Measurements from ENCODE around the gene TMEM37.

Gene TMEM37

GRCh38 chr2:119434664-119435063 is 3.0 kb downstream of the TMEM37 start:
- TF ChIP-seq CTCF (conservative IDR thresholded peaks at IDR 0.05; ENCODE audit: low read depth, low read length), result no peak
- DNase-seq (ENCODE audit: low read depth), result no peak
- peak overlapping the region; percentile 3 for H3K4me3 ChIP-seq (ENCODE audit: low read length)

DNA sequence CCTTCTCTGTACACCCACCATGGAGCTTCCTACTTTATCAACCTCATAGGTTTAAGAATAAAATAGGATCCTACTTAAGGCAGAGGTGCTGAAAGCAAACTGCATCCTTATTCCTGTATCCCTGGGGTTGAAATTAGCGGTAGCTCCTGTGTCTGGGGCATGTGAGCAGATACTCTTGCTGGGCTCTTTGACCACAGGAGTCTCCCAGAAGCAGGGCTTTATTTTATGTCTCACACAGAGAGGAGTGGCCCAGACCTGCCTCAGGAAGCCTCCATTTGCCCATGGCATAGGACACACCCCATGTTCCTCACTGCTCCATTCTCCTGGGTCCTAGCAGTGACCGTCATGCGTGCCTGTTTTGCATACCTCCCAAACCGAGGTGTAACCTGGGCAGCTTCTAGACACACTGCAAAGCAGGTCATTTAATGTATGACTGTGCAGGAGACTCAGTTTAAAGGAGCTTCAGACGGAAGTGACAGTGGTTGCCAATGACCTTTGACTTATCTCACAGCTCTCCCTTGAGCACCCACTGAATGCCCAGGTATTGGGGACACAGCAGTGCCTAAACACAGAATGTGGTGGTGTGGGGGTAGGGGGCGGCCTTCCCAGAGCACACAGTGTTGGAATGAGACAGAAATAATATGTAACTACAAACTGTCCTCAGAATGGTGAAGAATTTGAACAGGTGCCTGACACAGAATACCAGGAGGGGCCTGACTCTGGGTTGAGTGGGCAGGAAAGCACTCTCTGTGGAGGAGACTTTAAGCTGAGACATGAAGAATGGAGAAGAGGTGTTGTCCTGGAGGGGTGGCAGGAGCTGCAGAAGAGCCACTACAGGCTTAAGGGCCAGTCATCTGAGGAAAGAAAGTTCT is 3.7 kb downstream of the TMEM37 start:
- H3K4me3 ChIP-seq (ENCODE audit: low read length), result no peak overlapping the region
- no peak for TF ChIP-seq CTCF (conservative IDR thresholded peaks at IDR 0.05; ENCODE audit: low read depth, low read length)
- DNase-seq (ENCODE audit: low read depth), result no peak

GRCh38 chr2:119435953-119436297 is 4.3 kb downstream of the TMEM37 start:
- no peak overlapping the region for H3K4me3 ChIP-seq (ENCODE audit: low read length)
- no peak for TF ChIP-seq CTCF (conservative IDR thresholded peaks at IDR 0.05; ENCODE audit: low read depth, low read length)
- no peak for DNase-seq (ENCODE audit: low read depth)

- no peak overlapping the region for H3K4me3 ChIP-seq (ENCODE audit: low read length)
- no peak for TF ChIP-seq CTCF (conservative IDR thresholded peaks at IDR 0.05; ENCODE audit: low read depth, low read length)
- DNase-seq (ENCODE audit: low read depth), result no peak
Measured at GRCh38 chr2:119436993-119437772, 5.5 kb downstream of the TMEM37 start.

- H3K4me3 ChIP-seq (ENCODE audit: low read length), result no peak overlapping the region
- no peak for DNase-seq (ENCODE audit: low read depth)
- TF ChIP-seq CTCF (conservative IDR thresholded peaks at IDR 0.05; ENCODE audit: low read depth, low read length), result no peak
Measured at GRCh38 chr2:119438128-119438656, 6.5 kb downstream of the TMEM37 start.

GRCh38 chr2:119438726-119439284 is 7.2 kb downstream of the TMEM37 start:
- DNase-seq (ENCODE audit: low read depth), result no peak
- H3K4me3 ChIP-seq (ENCODE audit: low read length), result no peak overlapping the region
- no peak for TF ChIP-seq CTCF (conservative IDR thresholded peaks at IDR 0.05; ENCODE audit: low read depth, low read length)
